Panc1 (cell line): ENCODE data around the gene PARD6B. TPM values are rescaled to one million over a fixed set of nuclear protein-coding genes. Genes with fewer than 3 reads are reported as not detected.

ENCODE experiments used
- ATAC-seq: fragments of 200-7000 bp; cut with Tn5 transposase; 2 replicates; pipeline ENCODE4 v1.9.1; 2020; ENCODE audit warnings: mild to moderate bottlenecking, moderate library complexity
- BruUV-seq: library from RNA; stranded (reverse); fragments of 400-500 nt; replicated peaks from 2 replicates; lab custom pipeline; 2021; lab: Mats Ljungman, UMichigan
- CTCF ChIA-PET: fragments of 300-600 bp; sonication (Branson Sonifier 250); formaldehyde crosslinking; loops from one replicate; lab custom pipeline; 2022; ENCODE audit warnings: antibody characterized with exemption; lab: Charles Lee
- POLR2A ChIA-PET: fragments of 300-600 bp; sonication (Branson Sonifier 250); formaldehyde crosslinking; loops from one replicate; lab custom pipeline; 2022; ENCODE audit warnings: antibody characterized with exemption; lab: Charles Lee
- DNase-seq: peaks from one replicate; pipeline ENCODE4 v3.0.0-alpha.2; 2010; ENCODE audit warnings: low read depth, low spot score
- H3K27ac ChIP-seq: 2 replicates; pipeline ENCODE4 v1.5.1; 2011; ENCODE audit warnings: mild to moderate bottlenecking, low read length, inconsistent platforms
- H3K27me3 ChIP-seq: fragments of 200-500 bp; sonication (Bioruptor generic); 2 replicates; pipeline ENCODE4 v1.6.0; 2014; ENCODE audit warnings: low read length, inconsistent platforms; ENCODE audit not compliant: control insufficient read depth, insufficient read depth
- H3K36me3 ChIP-seq: fragments of 200-500 bp; sonication (Bioruptor generic); 2 replicates; pipeline ENCODE4 v1.5.1; 2014; ENCODE audit warnings: inconsistent platforms, mild to moderate bottlenecking, low read length, moderate library complexity; ENCODE audit not compliant: control insufficient read depth, insufficient read depth
- H3K4me1 ChIP-seq: 2 replicates; pipeline ENCODE4 v1.5.1; 2011; ENCODE audit warnings: inconsistent platforms, mild to moderate bottlenecking, low read length, moderate library complexity; ENCODE audit not compliant: control insufficient read depth, insufficient read depth
- H3K4me3 ChIP-seq, 2 experiments: 2 replicates each; pipeline ENCODE4 v1.5.1; 2011 to 2012; ENCODE audit warnings: low read depth in 2 of 2, low read length in 2 of 2, mild to moderate bottlenecking in 2 of 2, inconsistent platforms in 1 of 2, moderate library complexity in 1 of 2
- H3K9me3 ChIP-seq: fragments of 200-500 bp; sonication (Bioruptor generic); 2 replicates; pipeline ENCODE4 v1.5.1; 2014; ENCODE audit warnings: low read depth, mild to moderate bottlenecking, inconsistent platforms, low read length, moderate library complexity; ENCODE audit not compliant: control insufficient read depth, insufficient read depth
- CTCF ChIP-seq: fragments of 450-650 bp; IDR thresholded peaks from 2 replicates; pipeline ENCODE4 v1.5.1; 2017; ENCODE audit warnings: mild to moderate bottlenecking
- POLR2AphosphoS5 ChIP-seq: IDR thresholded peaks from 2 replicates; pipeline ENCODE4 v1.6.1; 2012; ENCODE audit warnings: mild to moderate bottlenecking, low read depth, low read length, moderate library complexity
- REST ChIP-seq, 2 experiments: IDR thresholded peaks; 2 replicates each; pipeline ENCODE4 v1.6.1; 2011 to 2012; ENCODE audit warnings: low read depth in 2 of 2, control low read depth in 1 of 2, low read length in 1 of 2, mild to moderate bottlenecking in 1 of 2, moderate library complexity in 1 of 2; ENCODE audit not compliant: insufficient read depth in 1 of 2
- SIN3A ChIP-seq: IDR thresholded peaks from 2 replicates; pipeline ENCODE4 v1.6.1; 2012; ENCODE audit warnings: low read depth, mild to moderate bottlenecking, low read length, moderate library complexity, borderline replicate concordance; ENCODE audit not compliant: insufficient read depth
- TCF7L2 ChIP-seq: IDR thresholded peaks from 2 replicates; pipeline ENCODE4 v1.6.1; 2011; ENCODE audit warnings: mild to moderate bottlenecking, low read depth, low read length, inconsistent platforms
- in situ Hi-C: cut with HindIII; loops from 2 replicates; pipeline ENCODE4 v1.10.0; 2016; ENCODE audit warnings: low sequenced_read_pairs, low pct_unique_long_range_greater_than_20kb
- intact Hi-C: fragments of 100-400 bp; cut with micrococcal nuclease; formaldehyde crosslinking; loops from one replicate; pipeline ENCODE4 v1.10.0; 2022; ENCODE audit not compliant: unreplicated experiment
- total RNA-seq: library from RNA; stranded (reverse); gene quantifications from one replicate; pipeline ENCODE4 v1.2.1, GENCODE V29; 2021; ENCODE audit not compliant: unreplicated experiment

The PARD6B gene
- total RNA-seq, 1 experiment from 2014 or later: 132 TPM

GRCh38 chr20:50686821-50687220 is 44.6 kb upstream of the PARD6B start:
- Histone ChIP-seq H3K4me3 (peak overlapping the region in 1 of 2 experiments; percentile 27; a peak in 2 of 4 replicates), H3K36me3 (no peaks in the 10 kb centered on the region), H3K9me3 (no peaks in the 10 kb centered on the region), H3K27me3 (no peaks in the 10 kb centered on the region), H3K4me1 (peaks cover 46% of the 10 kb centered on the region), H3K27ac (peak overlapping the region; percentile 99)
- ChIA-PET POLR2A (interaction anchor here (0.5 to 0.7 kb wide), 2 partner anchors 8 to 10 kb away, joined by 3 to 9 read pairs; no protein-coding TSS in a partner anchor), CTCF (interaction anchor here (0.7 kb wide), 1 partner anchor 31 kb away, joined by 4 read pairs; no protein-coding TSS in a partner anchor)
- in situ Hi-C loops: no loop called here
- DNase-seq (no peak), ATAC-seq (no peak)
- BruUV-seq: no TSS peak
- TF ChIP-seq REST (IDR thresholded peaks at IDR 0.05; ENCODE audit: insufficient read depth in 1 of 2, low read depth in 2 of 2, low read length in 1 of 2) (no peak), POLR2AphosphoS5 (peak; percentile 43; the same call in 1 of the 2 replicates), TCF7L2 (no peak)
- intact Hi-C loops: no loop called here

- BruUV-seq: no TSS peak
- Histone ChIP-seq H3K9me3 (no peaks in the 10 kb centered on the region), H3K36me3 (no peaks in the 10 kb centered on the region), H3K4me3 (peak overlapping the region; percentile 64 to 71), H3K4me1 (peaks cover 59% of the 10 kb centered on the region), H3K27me3 (no peaks in the 10 kb centered on the region), H3K27ac (peak overlapping the region; percentile 99)
- no peak for ATAC-seq
- CTCF ChIA-PET: no interaction called here
- POLR2A ChIA-PET: no interaction called here
- DNase-seq: no peak
- no peak for TF ChIP-seq CTCF
- no peak for TF ChIP-seq TCF7L2
- TF ChIP-seq REST (IDR thresholded peaks at IDR 0.05; ENCODE audit: insufficient read depth in 1 of 2, low read depth in 2 of 2, low read length in 1 of 2): no peak
- TF ChIP-seq POLR2AphosphoS5: no peak
- no peak for TF ChIP-seq SIN3A
- in situ Hi-C loops (no loop called here), intact Hi-C loops (no loop called here)
These were observed 43.0 kb upstream of the PARD6B start for GRCh38 chr20:50688256-50688975.
